Measurements from ENCODE around the gene SON.
A peak's percentile ranks its signal among the peaks of the same experiment; 100 is the strongest.
"Not testable (repeated sequence)": the region's sequence is repeated elsewhere in the genome, so short reads cannot be mapped to it uniquely, and the experiment has no call there.

SON gene, protein sequence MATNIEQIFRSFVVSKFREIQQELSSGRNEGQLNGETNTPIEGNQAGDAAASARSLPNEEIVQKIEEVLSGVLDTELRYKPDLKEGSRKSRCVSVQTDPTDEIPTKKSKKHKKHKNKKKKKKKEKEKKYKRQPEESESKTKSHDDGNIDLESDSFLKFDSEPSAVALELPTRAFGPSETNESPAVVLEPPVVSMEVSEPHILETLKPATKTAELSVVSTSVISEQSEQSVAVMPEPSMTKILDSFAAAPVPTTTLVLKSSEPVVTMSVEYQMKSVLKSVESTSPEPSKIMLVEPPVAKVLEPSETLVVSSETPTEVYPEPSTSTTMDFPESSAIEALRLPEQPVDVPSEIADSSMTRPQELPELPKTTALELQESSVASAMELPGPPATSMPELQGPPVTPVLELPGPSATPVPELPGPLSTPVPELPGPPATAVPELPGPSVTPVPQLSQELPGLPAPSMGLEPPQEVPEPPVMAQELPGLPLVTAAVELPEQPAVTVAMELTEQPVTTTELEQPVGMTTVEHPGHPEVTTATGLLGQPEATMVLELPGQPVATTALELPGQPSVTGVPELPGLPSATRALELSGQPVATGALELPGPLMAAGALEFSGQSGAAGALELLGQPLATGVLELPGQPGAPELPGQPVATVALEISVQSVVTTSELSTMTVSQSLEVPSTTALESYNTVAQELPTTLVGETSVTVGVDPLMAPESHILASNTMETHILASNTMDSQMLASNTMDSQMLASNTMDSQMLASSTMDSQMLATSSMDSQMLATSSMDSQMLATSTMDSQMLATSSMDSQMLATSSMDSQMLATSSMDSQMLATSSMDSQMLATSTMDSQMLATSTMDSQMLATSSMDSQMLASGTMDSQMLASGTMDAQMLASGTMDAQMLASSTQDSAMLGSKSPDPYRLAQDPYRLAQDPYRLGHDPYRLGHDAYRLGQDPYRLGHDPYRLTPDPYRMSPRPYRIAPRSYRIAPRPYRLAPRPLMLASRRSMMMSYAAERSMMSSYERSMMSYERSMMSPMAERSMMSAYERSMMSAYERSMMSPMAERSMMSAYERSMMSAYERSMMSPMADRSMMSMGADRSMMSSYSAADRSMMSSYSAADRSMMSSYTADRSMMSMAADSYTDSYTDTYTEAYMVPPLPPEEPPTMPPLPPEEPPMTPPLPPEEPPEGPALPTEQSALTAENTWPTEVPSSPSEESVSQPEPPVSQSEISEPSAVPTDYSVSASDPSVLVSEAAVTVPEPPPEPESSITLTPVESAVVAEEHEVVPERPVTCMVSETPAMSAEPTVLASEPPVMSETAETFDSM (N-terminal part only)
- total RNA-seq, result 317 to 470 reads per million in 2 experiments

DNA sequence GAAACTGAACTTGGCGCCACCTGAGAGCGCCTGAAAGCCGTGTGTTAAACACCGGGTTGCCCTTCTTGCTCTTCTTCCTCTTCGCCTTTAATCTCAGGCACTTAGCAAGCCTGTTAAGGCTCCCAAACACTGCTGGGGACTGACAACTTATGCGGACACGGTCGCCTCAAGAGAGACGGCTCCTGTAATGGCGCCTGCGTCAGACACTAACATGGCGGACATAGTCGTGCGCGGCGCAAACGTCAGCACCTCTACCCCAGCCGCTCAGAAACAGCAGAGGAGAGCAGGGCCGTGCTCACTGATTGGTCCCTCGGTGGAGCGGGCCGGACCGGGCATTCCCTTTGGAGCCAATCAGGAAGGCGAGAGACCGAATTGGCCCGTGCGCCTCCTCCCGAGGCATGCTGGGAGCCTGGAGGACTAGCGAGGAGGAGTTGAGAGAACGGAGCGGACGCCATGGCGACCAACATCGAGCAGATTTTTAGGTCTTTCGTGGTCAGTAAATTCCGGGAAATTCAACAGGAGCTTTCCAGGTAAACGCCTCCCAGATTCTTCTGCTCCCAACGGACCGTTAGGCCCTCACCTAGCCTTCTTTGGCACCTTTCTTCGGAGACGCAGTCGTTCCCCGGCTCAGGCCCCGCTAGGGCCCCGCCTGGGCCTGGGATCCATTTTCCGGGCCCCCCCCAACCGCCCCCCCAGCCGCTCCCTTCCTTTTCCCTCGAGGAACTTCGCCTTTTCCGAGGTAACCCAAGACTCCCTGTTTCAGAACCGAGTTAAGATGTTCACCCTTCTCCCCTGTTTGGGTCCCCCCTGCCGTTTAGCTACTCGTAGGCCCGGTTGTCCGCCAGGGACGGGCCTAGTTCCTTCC, at the start of gene SON:
SON (plus strand) TSS at position 399 of the 865 bp plus-strand sequence; CDS start at position 454, 55 bp downstream.
- DNase-seq (ENCODE audit: low read depth), result peak; percentile 98

GRCh38 chr21:33493756-33494155, 49.1 kb upstream of the SON start:
- DNase-seq (ENCODE audit: low read depth), result no peak

- no peak for DNase-seq (ENCODE audit: low read depth)
These were observed 47.1 kb upstream of the SON start for GRCh38 chr21:33495743-33496142.

DNA sequence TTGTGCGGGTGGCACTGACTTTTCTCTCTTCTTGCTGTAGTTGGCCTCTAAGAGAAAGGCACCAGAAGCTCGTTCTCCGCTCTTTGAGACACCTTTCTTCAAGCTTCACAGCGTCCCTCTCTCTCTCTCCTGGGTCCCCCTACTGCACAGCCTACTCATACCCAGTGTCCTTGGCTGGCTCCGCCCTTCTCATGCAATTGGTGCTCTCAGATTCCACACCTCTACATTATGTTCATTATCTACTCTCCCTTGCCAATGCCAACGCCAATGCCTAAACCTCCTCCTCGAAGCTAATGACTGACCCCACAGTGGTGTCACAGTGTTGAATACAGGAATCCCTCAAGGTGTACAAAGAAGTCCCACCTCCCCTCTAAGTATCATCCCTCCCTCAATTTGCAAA, 46.5 kb upstream of the SON start:
- DNase-seq (ENCODE audit: low read depth), result no peak

GRCh38 chr21:33505833-33506232, 37.0 kb upstream of the SON start:
- DNase-seq (ENCODE audit: low read depth), result no peak

DNA sequence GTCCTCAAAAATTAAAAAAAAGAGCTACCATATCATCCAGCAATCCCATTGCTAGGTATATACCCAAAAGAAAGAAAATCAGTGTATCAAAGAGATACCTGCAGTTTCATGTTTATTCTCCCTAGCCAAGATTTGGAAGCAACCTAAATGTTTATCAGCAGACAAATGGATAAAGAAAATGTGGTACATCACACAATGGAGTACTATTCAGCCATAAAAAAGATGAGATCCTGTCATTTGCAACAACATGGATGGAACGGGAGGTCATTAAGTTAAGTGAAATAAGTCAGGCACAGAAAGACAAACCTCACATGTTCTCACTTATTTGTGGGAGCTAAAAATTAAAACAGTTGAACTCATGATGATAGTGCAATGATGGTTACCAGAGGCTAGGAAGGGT, 35.8 kb upstream of the SON start:
- DNase-seq (ENCODE audit: low read depth), result not testable (repeated sequence)

DNA sequence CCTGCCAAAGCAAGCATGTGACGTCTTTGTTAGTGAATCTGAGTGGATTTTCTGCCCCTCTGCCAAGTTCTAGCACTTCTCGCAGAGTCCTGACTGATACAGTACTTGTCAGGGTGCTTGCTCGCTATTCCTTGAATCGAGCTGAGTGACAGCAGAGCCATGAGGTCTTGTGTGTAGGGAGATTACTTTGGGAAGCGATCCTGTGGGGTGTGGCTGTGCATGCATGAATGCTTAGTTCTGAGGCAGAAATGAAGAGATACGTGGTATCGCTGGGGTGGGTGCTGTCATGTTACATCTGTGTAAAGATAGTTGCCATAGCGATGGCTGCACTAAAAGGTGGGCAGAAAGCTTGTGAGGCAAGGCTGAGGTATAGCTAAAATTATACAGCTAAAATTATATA, 32.0 kb upstream of the SON start:
- no peak for DNase-seq (ENCODE audit: low read depth)

- DNase-seq (ENCODE audit: low read depth), result no peak
These were observed 31.2 kb upstream of the SON start for GRCh38 chr21:33511639-33512038.

- DNase-seq (ENCODE audit: low read depth), result no peak
These were observed 30.4 kb upstream of the SON start for GRCh38 chr21:33512481-33512880.

DNA sequence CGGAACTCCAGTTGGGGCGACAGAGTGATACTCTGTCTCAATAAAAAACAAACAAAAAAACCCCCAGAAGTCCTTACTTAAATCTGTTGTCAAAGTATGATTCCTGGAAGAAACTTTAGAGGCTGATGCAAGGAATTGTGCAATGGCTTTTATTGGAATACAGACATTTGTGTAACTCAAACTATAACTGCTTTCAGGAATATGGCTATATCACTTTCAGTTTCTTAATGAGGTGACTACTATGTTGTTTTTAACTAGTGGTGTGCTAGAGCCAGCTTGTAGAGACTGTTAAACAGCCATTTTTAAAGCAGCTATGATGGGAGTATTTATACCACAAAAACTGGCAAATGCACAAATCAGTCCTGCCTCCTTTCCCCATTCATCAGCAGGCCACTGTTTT, 28.6 kb upstream of the SON start:
- no peak for DNase-seq (ENCODE audit: low read depth)

DNA sequence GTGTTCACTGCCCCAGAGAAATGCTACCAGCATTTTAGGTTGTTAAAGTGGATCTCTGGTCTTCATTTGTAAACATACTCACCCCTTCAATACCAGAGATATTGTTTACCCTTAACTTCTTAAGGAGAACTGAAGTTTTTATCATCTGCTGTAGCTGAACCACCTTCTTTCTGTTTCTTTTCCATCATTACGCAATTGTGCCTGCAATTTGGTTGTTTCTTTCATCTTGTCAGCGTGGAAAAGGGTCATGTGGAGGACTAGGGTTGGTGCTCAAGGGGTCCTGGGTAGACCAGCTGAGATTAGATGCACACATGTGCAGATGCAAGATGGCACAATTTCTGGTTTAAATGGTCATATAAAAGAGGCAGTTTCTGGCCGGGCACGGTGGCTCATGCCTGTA, 23.9 kb upstream of the SON start:
- no peak for DNase-seq (ENCODE audit: low read depth)

- DNase-seq (ENCODE audit: low read depth), result no peak
These were observed 20.4 kb upstream of the SON start for GRCh38 chr21:33522297-33522952.

DNA sequence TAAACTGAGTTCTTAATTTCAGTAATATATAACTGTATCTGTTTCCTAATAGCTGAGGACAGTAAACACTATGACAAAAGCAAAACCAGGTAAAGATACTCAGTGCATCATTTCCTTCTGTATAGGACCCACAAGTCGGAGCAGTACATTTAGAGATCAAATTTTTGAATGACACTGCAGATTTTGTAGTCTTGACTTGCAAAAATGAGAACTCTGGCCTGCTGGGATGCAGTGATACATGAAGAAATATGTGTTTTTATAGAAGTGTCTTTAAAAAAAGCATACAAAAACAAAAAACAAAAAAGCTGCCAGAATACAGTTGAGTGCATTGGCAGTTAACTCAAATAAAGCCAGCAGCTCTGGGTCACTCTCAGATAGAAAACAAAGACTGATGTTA, 19.9 kb upstream of the SON start:
- DNase-seq (ENCODE audit: low read depth), result no peak

DNA sequence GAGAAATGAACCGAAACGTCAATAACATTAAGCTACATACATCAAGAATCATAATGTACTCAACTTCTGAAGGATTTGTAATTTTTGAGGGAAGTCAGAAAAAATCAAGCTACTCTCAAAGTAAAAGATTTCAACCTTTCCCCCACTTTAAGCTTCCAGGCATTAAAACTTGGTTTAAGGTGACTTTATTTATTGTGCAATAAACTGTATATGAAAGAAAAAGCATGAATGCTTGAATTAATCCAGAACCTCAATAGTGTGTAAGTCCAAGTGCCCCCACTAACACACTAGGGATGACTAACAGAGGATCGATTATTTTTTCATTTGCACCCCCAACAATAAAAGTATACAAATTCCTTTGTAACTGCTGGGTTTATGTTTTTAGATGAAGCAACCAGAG, 11.8 kb upstream of the SON start:
- no peak for DNase-seq (ENCODE audit: low read depth)

DNA sequence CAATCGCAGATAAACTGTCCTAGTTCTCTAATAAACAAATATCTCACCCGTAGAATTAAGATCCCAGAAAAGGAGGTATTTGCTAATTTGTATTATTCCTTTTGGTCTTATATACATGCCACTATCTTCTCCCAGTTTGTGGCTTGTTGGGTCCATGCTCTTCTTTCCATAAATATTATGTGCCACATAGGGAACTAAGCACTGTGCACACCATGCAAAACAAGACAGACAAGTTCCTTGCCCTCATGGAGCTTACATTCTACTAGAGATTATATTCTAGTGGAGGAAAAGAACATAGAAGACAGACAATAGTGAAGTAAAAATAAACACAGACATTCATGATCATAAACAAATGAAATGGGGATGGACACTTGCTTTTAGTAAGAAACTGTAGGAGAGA, 5.6 kb upstream of the SON start:
- DNase-seq (ENCODE audit: low read depth), result no peak

DNA sequence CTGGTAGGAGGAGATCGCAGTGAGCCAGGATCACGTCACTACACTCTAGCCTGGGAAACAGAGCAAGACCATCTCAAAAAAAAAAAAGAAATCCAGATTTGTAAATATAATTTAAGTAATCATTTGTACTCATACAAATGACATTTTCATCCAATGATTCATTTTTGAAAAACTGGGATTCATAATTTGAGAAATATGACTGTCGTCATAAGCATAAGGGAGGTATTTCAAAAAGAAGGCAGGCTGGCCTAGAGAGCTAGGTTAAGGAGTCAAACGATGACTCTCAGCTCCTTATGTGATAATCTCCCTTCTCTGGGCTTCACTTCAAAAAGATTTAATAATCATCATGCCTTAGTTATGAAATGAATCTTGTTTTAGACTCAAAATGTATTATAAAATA, 3.2 kb upstream of the SON start:
- DNase-seq (ENCODE audit: low read depth), result no peak

- DNase-seq (ENCODE audit: low read depth), result no peak
These were observed 2.1 kb upstream of the SON start for GRCh38 chr21:33540711-33541104.

DNA sequence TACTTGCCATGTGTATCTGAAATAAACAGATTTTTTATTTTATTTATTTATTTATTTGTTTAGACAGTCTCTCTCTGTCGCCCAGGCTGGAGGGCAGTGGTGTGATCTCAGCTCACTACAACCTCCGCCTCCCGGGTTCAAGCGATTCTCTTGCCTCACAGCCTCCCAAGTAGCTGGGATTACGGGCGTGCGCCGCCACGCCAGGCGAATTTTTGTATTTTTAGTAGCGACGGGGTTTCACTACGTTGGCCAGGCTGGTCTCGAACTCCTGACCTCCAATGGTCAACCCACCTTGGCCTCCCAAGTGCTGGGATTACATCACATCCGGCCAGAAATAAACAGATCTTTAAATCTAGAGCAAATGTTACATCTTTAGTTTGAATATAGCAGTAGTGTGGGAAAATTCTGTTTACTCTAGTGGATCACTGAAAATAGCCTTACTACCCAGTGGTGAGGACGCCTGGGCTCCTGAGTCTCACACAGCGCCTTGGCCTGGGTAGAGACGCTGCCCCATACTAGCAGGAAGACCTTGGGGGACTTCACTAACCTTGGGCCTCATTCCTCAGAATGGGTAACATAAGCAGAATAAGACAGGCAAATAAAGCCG, 1.6 kb upstream of the SON start:
- no peak for DNase-seq (ENCODE audit: low read depth)

- peak; percentile 73 for DNase-seq (ENCODE audit: low read depth)
These were observed 840 bp upstream of the SON start, which contains the start of gene GART for GRCh38 chr21:33541756-33542639. Gene GART, minus strand, starts transcription at chr21:33542117. Its CDS starts 2,802 bp downstream, at chr21:33539315.

All from T follicular helper cell (primary cell).